Ovary (tissue), 3 donors: ENCODE measurements around the gene SYTL3.

Experiments
- CTCF ChIP-seq, 3 donors: fragments of 450-650 bp in 2 of 3; fragments of 200-600 bp in 1 of 3; IDR thresholded peaks; one replicate each; pipeline versions ENCODE4 v1.5.1 to v1.8.0; 2016 to 2022; ENCODE audit warnings: antibody characterized with exemption in 3 of 3, mild to moderate bottlenecking in 1 of 3
- POLR2A ChIP-seq: fragments of 450-650 bp; IDR thresholded peaks from one replicate; pipeline ENCODE4 v1.6.1; 2017; ENCODE audit warnings: antibody characterized with exemption, mild to moderate bottlenecking, moderate library complexity
- donor health status: DM: no; HTN: no; CAD: no.

DNA sequence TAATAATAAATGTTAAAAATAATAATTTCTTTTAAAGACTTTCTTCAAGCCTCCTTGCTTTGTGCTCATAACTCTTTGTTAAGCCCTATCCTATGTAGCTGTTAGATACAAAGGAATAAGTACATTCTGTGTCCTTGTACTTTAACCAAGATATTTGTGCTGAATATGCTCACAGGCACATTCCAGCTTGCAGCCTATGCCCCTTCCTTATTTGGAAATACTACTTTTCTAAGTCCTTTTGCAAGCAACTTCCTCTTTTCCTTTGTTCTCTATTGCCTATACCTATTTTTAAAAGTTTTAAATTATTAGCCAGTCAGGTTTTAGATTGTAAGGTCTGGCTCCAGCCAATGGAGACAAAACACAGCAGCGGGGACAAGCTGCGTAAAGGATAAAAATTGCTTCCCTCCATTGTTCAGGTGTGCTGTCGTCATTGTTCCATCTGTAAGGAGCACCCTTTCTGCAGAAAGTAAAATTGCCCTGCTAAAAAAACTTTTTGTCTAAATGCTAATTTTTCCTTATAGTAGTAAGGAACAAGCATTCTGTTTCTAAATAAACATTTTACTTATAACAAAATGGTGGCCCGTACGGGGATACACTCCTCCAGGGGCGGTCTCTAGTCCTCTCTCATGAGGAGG, 80.2 kb downstream of the SYTL3 start:
- no peak for TF ChIP-seq CTCF (IDR thresholded peaks at IDR 0.05)
- no peak for TF ChIP-seq POLR2A
